ENCODE results near the gene PGA5.
"Not testable (repeated sequence)": the region's sequence is repeated elsewhere in the genome, so short reads cannot be mapped to it uniquely, and the experiment has no call there.

The PGA5 gene

GRCh38 chr11:61229458-61229857 is 11.5 kb upstream of the PGA5 start:
- DNase-seq, result not testable (repeated sequence)

- DNase-seq, result not testable (repeated sequence)
Observed at GRCh38 chr11:61231033-61231432, 9.9 kb upstream of the PGA5 start.

- not testable (repeated sequence) for DNase-seq
Observed at GRCh38 chr11:61231585-61231984, 9.4 kb upstream of the PGA5 start.

- DNase-seq, result not testable (repeated sequence)
Observed at GRCh38 chr11:61232548-61233145, 8.3 kb upstream of the PGA5 start.

- not testable (repeated sequence) for DNase-seq
Observed at GRCh38 chr11:61237130-61237529, 3.8 kb upstream of the PGA5 start.

GRCh38 chr11:61240288-61240687 is 687 bp upstream of the PGA5 start:
- not testable (repeated sequence) for DNase-seq

- not testable (repeated sequence) for DNase-seq
Observed at GRCh38 chr11:61241526-61241925, 551 bp downstream of the PGA5 start.

GRCh38 chr11:61245284-61245964 is 4.4 kb downstream of the PGA5 start:
- not testable (repeated sequence) for DNase-seq

- DNase-seq, result not testable (repeated sequence)
Observed at GRCh38 chr11:61248071-61248470, 7.1 kb downstream of the PGA5 start.

GRCh38 chr11:61249201-61249600 is 8.2 kb downstream of the PGA5 start:
- not testable (repeated sequence) for DNase-seq

- not testable (repeated sequence) for DNase-seq
Observed at GRCh38 chr11:61250796-61251765, 10.1 kb downstream of the PGA5 start.

- DNase-seq, result not testable (repeated sequence)
Observed at GRCh38 chr11:61252332-61252731, 11.4 kb downstream of the PGA5 start.

- no peak for DNase-seq
Observed at GRCh38 chr11:61254403-61255025, 13.5 kb downstream of the PGA5 start.

- DNase-seq, result no peak
Observed at GRCh38 chr11:61256710-61257482, 15.9 kb downstream of the PGA5 start.

GRCh38 chr11:61258546-61258945 is 17.6 kb downstream of the PGA5 start:
- no peak for DNase-seq

GRCh38 chr11:61259363-61259762 is 18.4 kb downstream of the PGA5 start:
- no peak for DNase-seq

- no peak for DNase-seq
Observed at GRCh38 chr11:61264371-61264770, 23.4 kb downstream of the PGA5 start.

- DNase-seq, result no peak
Observed at GRCh38 chr11:61264795-61265194, 23.8 kb downstream of the PGA5 start.

GRCh38 chr11:61265357-61265756 is 24.4 kb downstream of the PGA5 start:
- DNase-seq, result no peak

- no peak for DNase-seq
Observed at GRCh38 chr11:61266602-61267001, 25.6 kb downstream of the PGA5 start.

GRCh38 chr11:61267437-61267841 is 26.5 kb downstream of the PGA5 start:
- DNase-seq, result no peak

GRCh38 chr11:61268588-61269250 is 27.7 kb downstream of the PGA5 start:
- DNase-seq, result no peak
